Naive thymus-derived CD8-positive, alpha-beta T cell (primary cell): ENCODE measurements around the gene DCUN1D2. TPM values are rescaled to one million over a fixed set of nuclear protein-coding genes. Genes with fewer than 3 reads are reported as not detected.
"Not testable (repeated sequence)": the region's sequence is repeated elsewhere in the genome, so short reads cannot be mapped to it uniquely, and the experiment has no call there.

Experiments used
- ATAC-seq, 2 donors: fragments of 150-1000 bp; cut with Tn5 transposase in 1 of 2; sonication (Bioruptor Pico), chemical (Tn5 transposase) in 1 of 2; 1 replicate in 1 of 2; 2 replicates in 1 of 2; pipeline ENCODE4 v1.10.0; 2021; ENCODE audit warnings: mild to moderate bottlenecking in 2 of 2, moderate library complexity in 2 of 2
- POLR2A ChIA-PET: fragments of 350-600 bp; sonication (Branson Sonifier 250); formaldehyde crosslinking; loops from one replicate; lab custom pipeline; 2021; ENCODE audit warnings: antibody characterized with exemption; lab: Charles Lee
- DNase-seq, 10 donors: peaks; one replicate each; pipeline versions ENCODE4 v3.0.0 to v3.0.0-alpha.2; 2020 to 2022
- H3K27ac Mint-ChIP-seq, 10 donors: one replicate each; pipeline ENCODE4 v1.8.0; 2020 to 2022; ENCODE audit warnings: mild to moderate bottlenecking in 10 of 10, mixed read lengths in 10 of 10, moderate library complexity in 4 of 10, inconsistent platforms in 1 of 10
- H3K27me3 Mint-ChIP-seq, 5 donors: one replicate each; pipeline ENCODE4 v1.8.0; 2021 to 2022; ENCODE audit warnings: mixed read lengths in 5 of 5
- H3K36me3 Mint-ChIP-seq, 3 donors: one replicate each; pipeline ENCODE4 v1.8.0; 2020 to 2022; ENCODE audit warnings: mixed read lengths in 3 of 3, mild to moderate bottlenecking in 2 of 3, inconsistent platforms in 1 of 3
- H3K4me1 Mint-ChIP-seq, 4 donors: one replicate each; pipeline ENCODE4 v1.8.0; 2021 to 2022; ENCODE audit warnings: mixed read lengths in 4 of 4
- H3K4me3 Mint-ChIP-seq, 10 donors: one replicate each; pipeline ENCODE4 v1.8.0; 2020 to 2022; ENCODE audit warnings: mild to moderate bottlenecking in 10 of 10, mixed read lengths in 10 of 10, moderate library complexity in 6 of 10, inconsistent platforms in 1 of 10
- H3K9me3 Mint-ChIP-seq, 9 donors: one replicate each; pipeline ENCODE4 v1.8.0; 2020 to 2022; ENCODE audit warnings: mixed read lengths in 9 of 9, mild to moderate bottlenecking in 3 of 9, inconsistent platforms in 1 of 9, moderate library complexity in 1 of 9
- polyA plus RNA-seq, 3 donors: library from polyadenylated mRNA; unstranded; fragments of 300-500 nt; fragmentation: Illumina TruSeq; gene quantifications; one replicate each; pipeline ENCODE4 v1.2.3, GENCODE V29; 2021
- total RNA-seq, 8 experiments: library from RNA in 2 of 8; stranded (reverse) in 2 of 8; gene quantifications; one replicate each; pipeline ENCODE4 v1.2.3 and lab custom pipeline; 2021 to 2026

The DCUN1D2 gene
- total and polyA plus RNA-seq, 5 experiments from 2014 or later, result 4.8 to 37.5 (median 11.4) TPM

DNA sequence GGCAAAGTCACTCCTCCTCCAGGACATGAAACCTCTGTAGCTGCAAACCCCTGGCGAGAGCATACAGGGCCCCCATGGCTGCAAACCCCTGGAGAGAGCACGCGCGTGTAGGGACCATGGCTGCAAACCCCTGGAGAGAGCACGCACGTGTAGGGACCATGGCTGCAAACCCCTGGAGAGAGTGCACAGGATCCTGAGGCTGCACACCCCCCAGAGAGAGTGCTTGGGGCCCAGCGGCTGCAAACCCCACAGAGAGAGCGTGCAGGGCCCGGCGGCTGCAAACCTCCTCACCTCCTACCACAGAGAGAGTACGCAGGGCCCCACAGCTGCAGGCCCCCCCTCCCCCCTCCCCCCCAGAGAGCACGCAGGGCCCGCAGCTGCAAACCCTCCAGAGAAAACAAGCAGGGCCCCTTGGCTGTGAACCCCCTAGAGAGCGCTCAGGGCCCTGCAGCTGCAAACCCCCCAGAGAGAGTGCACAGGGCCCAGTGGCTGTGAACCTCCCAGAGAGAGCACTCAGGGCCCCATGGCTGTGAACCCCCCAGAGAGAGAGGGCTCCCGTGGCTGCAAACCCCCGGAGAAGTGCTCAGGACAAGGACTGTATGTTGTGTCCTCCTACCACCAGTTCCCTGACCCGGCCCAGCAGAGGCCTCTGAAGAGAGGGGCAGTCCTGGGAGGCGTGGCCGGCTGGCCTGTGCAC is 44.6 kb downstream of the DCUN1D2 start:
- H3K36me3 Mint-ChIP-seq, result peaks cover 4 to 12% (median 5%) of the 10 kb centered on the region in 3 donors
- H3K27me3 Mint-ChIP-seq, result peaks cover 0 to 7% (median 0%) of the 10 kb centered on the region in 5 donors
- H3K4me3 Mint-ChIP-seq, result peak overlapping the region in 1 of 10 donors; percentile 7
- ATAC-seq, result no peak
- peaks cover 0 to 13% (median 1%) of the 10 kb centered on the region in 4 donors for H3K4me1 Mint-ChIP-seq
- no peak overlapping the region for H3K27ac Mint-ChIP-seq
- POLR2A ChIA-PET, result no interaction called here
- no peak for DNase-seq
- peaks cover 0 to 9% (median 0%) of the 10 kb centered on the region in 9 donors for H3K9me3 Mint-ChIP-seq

DNA sequence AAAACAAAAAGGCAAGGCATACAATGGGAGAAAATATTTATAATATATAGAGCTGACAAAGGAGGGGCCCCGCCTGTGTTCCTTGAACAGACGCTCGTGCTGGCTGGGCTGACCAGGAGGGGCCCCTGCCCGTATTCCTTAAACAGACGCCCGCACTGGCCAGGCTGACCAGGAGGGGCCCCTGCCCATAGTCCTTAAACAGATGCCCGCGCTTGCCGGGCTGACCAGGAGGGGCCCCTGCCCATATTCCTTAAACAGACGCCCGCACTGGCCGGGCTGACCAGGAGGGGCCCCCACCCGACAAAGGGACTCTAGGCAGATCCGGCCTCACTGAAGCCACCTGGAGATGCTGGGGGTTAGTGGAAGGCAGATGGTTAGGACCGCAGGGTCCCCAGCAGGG is 46.5 kb downstream of the DCUN1D2 start:
- no peak overlapping the region for H3K27ac Mint-ChIP-seq
- no peak for ATAC-seq
- no peak overlapping the region for H3K4me3 Mint-ChIP-seq
- H3K4me1 Mint-ChIP-seq, result peaks cover 0 to 8% (median 0%) of the 10 kb centered on the region in 4 donors
- peaks cover 4 to 12% (median 5%) of the 10 kb centered on the region in 3 donors for H3K36me3 Mint-ChIP-seq
- peaks cover 0 to 7% (median 0%) of the 10 kb centered on the region in 5 donors for H3K27me3 Mint-ChIP-seq
- POLR2A ChIA-PET, result no interaction called here
- H3K9me3 Mint-ChIP-seq, result peaks cover 0 to 12% (median 2%) of the 10 kb centered on the region in 9 donors
- no peak for DNase-seq

DNA sequence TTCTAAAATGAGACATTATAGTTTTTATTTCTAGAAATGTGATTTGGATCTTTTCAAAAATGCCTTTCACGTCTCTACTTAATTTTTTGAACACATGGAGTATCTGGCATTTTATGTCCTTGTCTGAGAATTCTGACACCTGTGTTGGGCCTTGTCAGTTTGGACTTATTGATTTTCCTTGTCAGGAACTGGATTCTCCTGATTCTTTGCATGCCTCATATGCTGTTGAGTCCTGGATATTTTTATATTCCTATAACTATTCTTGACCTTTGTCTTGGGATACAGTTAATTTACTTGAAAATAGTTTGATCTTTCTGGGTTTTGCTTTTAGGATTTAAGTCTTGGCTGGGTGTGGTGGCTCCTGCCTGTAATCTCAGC is 47.5 kb downstream of the DCUN1D2 start:
- Mint-ChIP-seq H3K9me3 (peaks cover 0 to 12% (median 2%) of the 10 kb centered on the region in 9 donors), H3K27me3 (peaks cover 0 to 7% (median 0%) of the 10 kb centered on the region in 5 donors), H3K4me3 (no peak overlapping the region), H3K36me3 (peaks cover 4 to 12% (median 5%) of the 10 kb centered on the region in 3 donors), H3K27ac (no peak overlapping the region), H3K4me1 (peaks cover 0 to 4% (median 0%) of the 10 kb centered on the region in 4 donors)
- DNase-seq (no peak), ATAC-seq (no peak)
- POLR2A ChIA-PET, result no interaction called here

DNA sequence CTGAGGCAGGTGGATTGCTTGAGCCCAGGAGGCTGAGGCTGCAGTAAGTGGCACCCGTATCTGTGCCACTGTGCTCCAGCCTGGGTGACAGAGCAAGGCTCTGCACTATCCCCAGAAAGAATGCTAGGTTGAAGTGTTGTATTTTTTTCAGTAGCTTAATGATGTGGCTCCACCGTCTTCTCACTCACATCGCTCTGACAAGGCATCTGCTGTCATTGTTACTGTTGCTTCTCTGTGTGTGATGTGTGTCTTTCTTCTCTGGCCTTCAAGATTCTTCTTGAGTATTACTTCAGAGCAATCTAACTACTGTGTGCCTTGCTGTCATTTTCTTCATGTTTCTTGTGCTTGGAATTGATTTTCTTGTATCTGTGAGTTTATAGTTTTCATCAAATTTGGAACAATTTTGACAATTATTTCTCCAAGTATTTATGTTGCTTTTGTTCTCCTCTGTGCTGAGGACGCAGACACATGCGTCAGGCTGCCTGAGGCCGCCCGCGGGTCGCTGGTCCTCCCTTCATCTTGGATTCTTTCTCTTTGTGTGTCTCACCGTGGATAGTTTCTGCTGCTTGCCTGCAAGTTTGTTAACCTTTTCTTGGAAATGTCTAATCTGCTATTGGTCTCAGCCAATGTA is 48.0 kb downstream of the DCUN1D2 start:
- Mint-ChIP-seq H3K27ac (no peak overlapping the region), H3K36me3 (peaks cover 4 to 12% (median 5%) of the 10 kb centered on the region in 3 donors), H3K27me3 (peaks cover 0 to 7% (median 0%) of the 10 kb centered on the region in 5 donors), H3K4me3 (no peak overlapping the region), H3K9me3 (peaks cover 0 to 14% (median 2%) of the 10 kb centered on the region in 9 donors), H3K4me1 (peaks cover 0 to 4% (median 0%) of the 10 kb centered on the region in 4 donors)
- POLR2A ChIA-PET, result no interaction called here
- ATAC-seq (no peak), DNase-seq (no peak)

DNA sequence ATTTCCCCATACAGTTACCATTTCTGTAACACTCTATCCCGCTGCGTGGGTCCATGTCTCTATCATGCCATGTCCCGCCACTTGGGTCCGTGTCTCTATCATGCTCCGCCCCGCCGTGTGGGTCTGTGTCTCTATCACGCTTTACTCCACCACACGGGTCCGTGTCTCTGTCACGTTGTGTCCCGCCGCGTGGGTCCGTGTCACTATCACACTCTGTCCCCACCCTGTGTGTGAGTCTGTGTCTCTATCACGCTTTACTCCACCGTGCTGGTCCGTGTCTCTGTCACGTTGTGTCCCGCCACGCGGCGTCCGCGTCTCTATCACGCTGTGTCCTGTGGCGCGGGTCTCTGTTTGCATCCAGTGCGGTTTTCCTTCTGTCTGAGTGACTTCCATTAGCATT is 48.9 kb downstream of the DCUN1D2 start:
- DNase-seq (no peak), ATAC-seq (no peak)
- H3K4me3 Mint-ChIP-seq, result no peak overlapping the region
- peaks cover 0 to 7% (median 0%) of the 10 kb centered on the region in 5 donors for H3K27me3 Mint-ChIP-seq
- POLR2A ChIA-PET, result no interaction called here
- peak overlapping the region in 2 of 10 donors; percentile 17 to 74 for H3K27ac Mint-ChIP-seq
- peaks cover 4 to 12% (median 5%) of the 10 kb centered on the region in 3 donors for H3K36me3 Mint-ChIP-seq
- peaks cover 0 to 15% (median 2%) of the 10 kb centered on the region in 9 donors for H3K9me3 Mint-ChIP-seq
- H3K4me1 Mint-ChIP-seq, result peaks cover 0 to 4% (median 0%) of the 10 kb centered on the region in 4 donors

DNA sequence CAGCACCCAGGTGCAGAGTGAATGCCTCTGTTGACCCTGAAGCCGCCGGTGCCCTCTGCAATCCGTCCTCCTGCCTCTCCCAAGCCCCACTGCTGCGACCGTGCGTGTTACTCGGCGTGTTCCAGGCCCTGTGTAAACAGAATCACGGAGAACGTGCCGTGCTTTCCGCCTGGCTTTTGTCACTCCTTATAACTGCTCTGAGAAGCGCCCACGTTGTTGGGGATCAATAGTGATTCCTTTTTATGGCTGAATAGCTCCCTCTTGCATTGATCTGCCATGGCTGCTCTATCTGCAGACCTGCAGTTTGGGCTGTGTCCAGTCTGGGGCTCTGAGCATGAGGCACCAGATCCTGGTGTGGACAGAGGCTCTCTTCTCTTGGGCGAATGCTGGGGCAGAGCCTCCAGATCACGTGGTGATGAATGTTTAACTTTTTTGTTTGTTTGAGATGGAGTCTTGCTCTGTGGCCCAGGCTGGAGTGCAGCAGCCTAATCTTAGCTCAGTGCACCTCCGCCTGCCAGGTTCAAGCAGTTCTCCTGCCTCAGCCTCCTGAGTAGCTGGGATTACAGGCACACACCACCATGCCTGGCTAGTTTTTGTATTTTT is 53.0 kb downstream of the DCUN1D2 start:
- H3K9me3 Mint-ChIP-seq, result peaks cover 0 to 13% (median 0%) of the 10 kb centered on the region in 9 donors
- ATAC-seq (no peak), DNase-seq (no peak)
- POLR2A ChIA-PET, result no interaction called here
- H3K36me3 Mint-ChIP-seq, result peaks cover 1 to 2% (median 1%) of the 10 kb centered on the region in 3 donors
- no peak overlapping the region for H3K27ac Mint-ChIP-seq
- no peaks in the 10 kb centered on the region for H3K27me3 Mint-ChIP-seq
- H3K4me3 Mint-ChIP-seq, result no peak overlapping the region
- H3K4me1 Mint-ChIP-seq, result no peaks in the 10 kb centered on the region

DNA sequence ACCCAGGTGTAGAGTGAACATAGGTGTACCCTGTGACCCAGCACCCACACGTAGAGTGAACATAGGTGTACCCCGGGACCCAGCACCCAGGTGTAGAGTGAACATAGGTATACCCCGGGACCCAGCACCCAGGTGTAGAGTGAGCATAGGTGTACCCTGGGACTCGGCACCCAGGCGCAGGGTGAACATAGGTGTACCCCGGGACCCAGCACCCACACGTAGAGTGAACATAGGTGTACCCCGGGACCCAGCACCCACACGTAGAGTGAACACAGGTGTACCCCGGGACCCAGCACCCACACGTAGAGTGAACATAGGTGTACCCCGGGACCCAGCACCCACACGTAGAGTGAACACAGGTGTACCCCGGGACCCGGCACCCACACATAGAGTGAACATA is 53.6 kb downstream of the DCUN1D2 start:
- not testable (repeated sequence) for H3K4me1 Mint-ChIP-seq, ATAC-seq, H3K27ac Mint-ChIP-seq

DNA sequence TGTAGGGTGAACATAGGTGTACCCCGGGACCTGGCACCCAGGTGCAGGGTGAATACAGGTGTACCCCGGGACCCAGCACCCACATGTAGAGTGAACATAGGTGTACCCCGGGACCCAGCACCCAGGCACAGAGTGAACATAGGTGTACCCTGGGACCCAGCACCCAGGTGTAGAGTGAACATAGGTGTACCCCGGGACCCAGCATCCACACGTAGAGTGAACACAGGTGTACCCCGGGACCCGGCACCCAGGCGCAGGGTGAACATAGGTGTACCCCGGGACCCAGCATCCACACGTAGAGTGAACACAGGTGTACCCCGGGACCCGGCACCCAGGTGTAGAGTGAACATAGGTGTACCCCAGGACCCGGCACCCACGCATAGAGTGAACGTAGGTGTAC is 54.6 kb downstream of the DCUN1D2 start:
- H3K27me3 Mint-ChIP-seq, POLR2A ChIA-PET, H3K9me3 Mint-ChIP-seq, H3K27ac Mint-ChIP-seq, H3K4me1 Mint-ChIP-seq, DNase-seq, H3K4me3 Mint-ChIP-seq, H3K36me3 Mint-ChIP-seq, ATAC-seq: not testable (repeated sequence)

More for the DNA sequence above, 53.6 kb downstream of the DCUN1D2 start:
- H3K36me3 Mint-ChIP-seq, DNase-seq, H3K27me3 Mint-ChIP-seq, H3K4me3 Mint-ChIP-seq, POLR2A ChIA-PET: not testable (repeated sequence)
- H3K9me3 Mint-ChIP-seq, result peaks cover 0 to 12% (median 0%) of the 10 kb centered on the region in 9 donors

DNA sequence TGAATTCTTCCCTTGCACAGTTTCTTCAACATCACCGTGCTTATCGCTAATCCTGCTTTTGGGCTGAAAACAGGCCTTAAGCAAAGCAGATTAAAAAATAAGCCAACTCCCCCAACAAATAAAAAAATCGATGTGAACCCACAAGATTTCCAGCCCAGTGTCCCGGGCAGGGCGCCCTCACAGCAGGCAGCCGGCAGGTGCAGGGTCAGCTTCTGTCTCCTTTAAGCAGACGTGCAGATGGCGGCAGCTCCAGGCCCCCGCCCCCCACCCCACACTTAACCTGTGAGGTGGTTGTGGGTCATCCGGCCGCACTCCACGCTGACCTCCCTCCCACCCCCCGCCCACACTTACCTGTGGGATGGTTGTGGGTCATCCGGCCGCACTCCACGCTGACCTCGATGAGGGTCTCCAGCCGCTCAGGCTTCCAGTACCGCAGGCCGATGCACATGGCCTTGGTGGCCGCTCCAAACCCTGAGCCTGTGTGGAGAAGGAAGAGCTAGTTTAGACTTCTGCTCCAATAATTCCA is 57.1 kb downstream of the DCUN1D2 start:
- Mint-ChIP-seq H3K4me3 (no peak overlapping the region), H3K9me3 (peaks cover 0 to 3% (median 0%) of the 10 kb centered on the region in 9 donors), H3K4me1 (no peaks in the 10 kb centered on the region), H3K36me3 (no peaks in the 10 kb centered on the region), H3K27ac (no peak overlapping the region), H3K27me3 (no peaks in the 10 kb centered on the region)
- POLR2A ChIA-PET, result no interaction called here
- no peak for ATAC-seq
- DNase-seq, result no peak

DNA sequence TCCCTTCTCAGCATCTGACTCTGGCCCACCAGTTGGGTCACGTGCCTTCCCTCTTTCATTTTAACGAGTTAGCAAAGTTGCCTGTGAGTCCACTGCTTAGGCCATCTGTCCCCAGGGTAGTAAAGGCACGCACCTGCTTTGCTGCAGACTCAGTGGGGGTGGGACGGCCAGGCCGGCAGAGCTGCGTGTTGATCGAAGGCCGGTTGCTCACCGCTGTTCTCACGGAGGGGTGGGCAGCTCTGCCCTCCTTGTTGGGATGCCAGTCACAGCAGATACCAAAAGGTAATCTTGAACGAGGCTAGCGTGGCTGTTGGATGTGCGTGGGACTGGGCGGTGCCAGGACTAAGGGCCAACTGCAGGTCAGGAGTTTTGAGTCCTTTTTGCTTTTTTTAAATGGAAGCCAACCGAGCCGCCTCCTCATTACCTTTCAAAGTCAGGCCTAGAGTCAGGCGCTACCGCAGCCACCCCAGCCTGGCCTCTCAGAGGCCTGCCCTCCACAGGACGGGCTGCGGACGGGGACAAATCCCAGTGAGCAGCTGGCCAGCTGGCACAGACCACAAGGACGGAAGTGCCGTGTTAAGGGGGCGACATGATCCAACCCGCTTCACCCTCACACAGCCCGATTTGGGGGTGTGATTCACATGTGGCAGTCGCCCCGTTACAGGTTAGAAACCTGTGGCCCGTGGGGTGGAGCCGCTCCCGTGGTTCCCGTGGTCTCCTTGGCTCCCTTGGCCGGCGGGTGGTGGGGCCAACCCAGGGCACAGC is 57.8 kb downstream of the DCUN1D2 start:
- H3K4me3 Mint-ChIP-seq, result no peak overlapping the region
- H3K27ac Mint-ChIP-seq, result no peak overlapping the region
- no peak for DNase-seq

DNA sequence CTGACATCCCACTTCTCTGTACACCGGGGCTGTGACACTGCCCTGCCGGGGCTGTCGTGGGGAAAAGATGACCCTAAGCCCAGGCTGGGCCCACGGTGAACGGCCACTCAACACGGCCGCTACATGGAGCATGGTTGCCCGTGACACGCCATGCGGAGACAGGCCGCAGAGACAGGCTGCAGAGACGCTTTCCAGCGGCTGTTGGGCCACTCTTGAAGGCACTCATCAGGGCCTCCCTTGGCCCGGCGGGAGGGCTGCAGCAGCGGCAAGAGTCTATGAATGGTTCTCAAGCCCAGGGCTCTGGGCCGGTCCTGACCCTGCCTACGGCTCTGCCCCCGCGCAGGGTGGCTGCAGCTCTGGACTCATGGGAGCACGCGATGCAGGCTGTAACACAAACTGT is 59.3 kb downstream of the DCUN1D2 start:
- no peaks in the 10 kb centered on the region for H3K9me3 Mint-ChIP-seq
- no peak overlapping the region for H3K4me3 Mint-ChIP-seq
- no peak for DNase-seq
- no peak overlapping the region for H3K27ac Mint-ChIP-seq
- H3K36me3 Mint-ChIP-seq, result no peaks in the 10 kb centered on the region
- POLR2A ChIA-PET, result no interaction called here
- ATAC-seq, result no peak
- H3K4me1 Mint-ChIP-seq, result no peaks in the 10 kb centered on the region
- H3K27me3 Mint-ChIP-seq, result peaks cover 0 to 3% (median 0%) of the 10 kb centered on the region in 5 donors

More for the DNA sequence above, 57.8 kb downstream of the DCUN1D2 start:
- POLR2A ChIA-PET, result no interaction called here
- Mint-ChIP-seq H3K9me3 (peaks cover 0 to 3% (median 0%) of the 10 kb centered on the region in 9 donors), H3K36me3 (no peaks in the 10 kb centered on the region), H3K27me3 (peaks cover 0 to 2% (median 0%) of the 10 kb centered on the region in 5 donors), H3K4me1 (no peaks in the 10 kb centered on the region)
- no peak for ATAC-seq

DNA sequence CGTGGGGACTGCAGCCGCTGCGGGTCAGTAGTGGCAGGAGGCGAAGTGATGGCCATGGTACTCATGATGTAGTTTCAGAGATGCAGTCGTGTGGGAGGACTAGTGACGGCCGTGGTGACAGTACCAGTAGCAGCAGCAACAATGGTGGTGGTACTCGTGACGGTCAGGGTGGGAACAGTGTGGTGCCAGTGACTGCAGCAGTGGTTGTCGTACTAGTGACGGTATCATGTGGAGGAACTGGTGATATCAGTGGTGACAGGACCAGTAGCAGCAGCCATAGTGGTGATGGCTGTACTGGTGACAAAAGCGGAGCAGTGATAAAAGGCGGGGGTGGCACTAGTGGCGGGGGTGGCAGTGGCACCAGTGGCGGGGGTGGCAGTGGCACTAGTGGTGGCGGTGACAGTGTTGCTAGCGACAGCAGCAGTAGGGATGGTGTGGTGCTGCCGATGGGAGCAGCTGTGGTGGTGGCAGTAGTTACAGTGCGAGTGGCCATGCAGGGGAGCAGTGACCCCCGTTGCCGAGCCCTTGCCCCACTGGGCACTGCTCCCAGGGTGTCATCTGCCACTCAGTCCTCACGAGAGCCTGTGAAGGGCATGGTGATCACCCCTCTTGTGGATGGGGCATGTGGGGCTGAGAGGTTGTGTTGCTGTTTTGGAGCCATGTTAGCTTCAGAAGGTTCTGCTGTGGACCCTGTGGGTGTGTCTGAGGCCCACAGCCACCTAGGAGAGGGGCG is 60.0 kb downstream of the DCUN1D2 start:
- H3K27me3 Mint-ChIP-seq, result peaks cover 0 to 3% (median 0%) of the 10 kb centered on the region in 5 donors
- DNase-seq (no peak), ATAC-seq (no peak)
- POLR2A ChIA-PET, result no interaction called here
- no peaks in the 10 kb centered on the region for H3K9me3 Mint-ChIP-seq
- no peak overlapping the region for H3K4me3 Mint-ChIP-seq
- no peaks in the 10 kb centered on the region for H3K36me3 Mint-ChIP-seq
- no peak overlapping the region for H3K27ac Mint-ChIP-seq
- no peaks in the 10 kb centered on the region for H3K4me1 Mint-ChIP-seq
